Measurements from ENCODE around the gene GSTM5.

GRCh38 chr1:109714661-109715372 lies 2.8 kb downstream of the GSTM5 start:
- TF ChIP-seq STAT6 (CRISPR knock-in tag; conservative IDR thresholded peaks at IDR 0.05; ENCODE audit: low read depth): no peak
- TF ChIP-seq, protein P1, sequence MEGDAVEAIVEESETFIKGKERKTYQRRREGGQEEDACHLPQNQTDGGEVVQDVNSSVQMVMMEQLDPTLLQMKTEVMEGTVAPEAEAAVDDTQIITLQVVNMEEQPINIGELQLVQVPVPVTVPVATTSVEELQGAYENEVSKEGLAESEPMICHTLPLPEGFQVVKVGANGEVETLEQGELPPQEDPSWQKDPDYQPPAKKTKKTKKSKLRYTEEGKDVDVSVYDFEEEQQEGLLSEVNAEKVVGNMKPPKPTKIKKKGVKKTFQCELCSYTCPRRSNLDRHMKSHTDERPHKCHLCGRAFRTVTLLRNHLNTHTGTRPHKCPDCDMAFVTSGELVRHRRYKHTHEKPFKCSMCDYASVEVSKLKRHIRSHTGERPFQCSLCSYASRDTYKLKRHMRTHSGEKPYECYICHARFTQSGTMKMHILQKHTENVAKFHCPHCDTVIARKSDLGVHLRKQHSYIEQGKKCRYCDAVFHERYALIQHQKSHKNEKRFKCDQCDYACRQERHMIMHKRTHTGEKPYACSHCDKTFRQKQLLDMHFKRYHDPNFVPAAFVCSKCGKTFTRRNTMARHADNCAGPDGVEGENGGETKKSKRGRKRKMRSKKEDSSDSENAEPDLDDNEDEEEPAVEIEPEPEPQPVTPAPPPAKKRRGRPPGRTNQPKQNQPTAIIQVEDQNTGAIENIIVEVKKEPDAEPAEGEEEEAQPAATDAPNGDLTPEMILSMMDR (IDR thresholded peaks at IDR 0.05): no peak

All from WTC11 (cell line).